DND-41 (cell line): ENCODE data around the gene TGFBR3L.

Source experiments
- ATAC-seq: fragments of 200-7000 bp; cut with Tn5 transposase; 3 replicates; pipeline ENCODE4 v1.9.1; 2021; ENCODE audit warnings: low read depth; ENCODE audit not compliant: insufficient read depth
- DNase-seq: peaks from one replicate; pipeline ENCODE4 v3.0.0-alpha.2; 2020
- H2AFZ ChIP-seq: 2 replicates; pipeline ENCODE4 v1.6.0; 2012; ENCODE audit warnings: low read depth, low read length
- H3K27ac ChIP-seq: 2 replicates; pipeline ENCODE4 v1.5.1; 2012; ENCODE audit warnings: low read length, inconsistent platforms
- H3K27me3 ChIP-seq: fragments of 200-600 bp; sonication (generic); 2 replicates; pipeline ENCODE4 v1.6.0; 2012; ENCODE audit warnings: low read length, mild to moderate bottlenecking, inconsistent platforms; ENCODE audit not compliant: insufficient read depth, poor library complexity
- H3K36me3 ChIP-seq: 2 replicates; pipeline ENCODE4 v1.5.1; 2012; ENCODE audit warnings: low read length, inconsistent platforms; ENCODE audit not compliant: insufficient read depth
- H3K4me1 ChIP-seq: 2 replicates; pipeline ENCODE4 v1.5.1; 2012; ENCODE audit warnings: mild to moderate bottlenecking, low read length; ENCODE audit not compliant: insufficient read depth
- H3K4me2 ChIP-seq: 2 replicates; pipeline ENCODE4 v1.6.0; 2012; ENCODE audit warnings: mild to moderate bottlenecking, moderate library complexity, low read length, inconsistent platforms; ENCODE audit not compliant: insufficient read depth
- H3K4me3 ChIP-seq, 2 experiments: fragments of 200-600 bp in 1 of 2; shearing (Covaris generic) in 1 of 2; 2 replicates each; pipeline ENCODE4 v1.5.1; 2012 to 2016; ENCODE audit warnings: inconsistent platforms in 2 of 2, low read length in 2 of 2, mild to moderate bottlenecking in 2 of 2, low read depth in 1 of 2, moderate library complexity in 1 of 2
- H3K79me2 ChIP-seq: 2 replicates; pipeline ENCODE4 v1.6.0; 2012; ENCODE audit warnings: low read length, inconsistent platforms; ENCODE audit not compliant: insufficient read depth
- H3K9ac ChIP-seq: 2 replicates; pipeline ENCODE4 v1.6.0; 2012; ENCODE audit warnings: low read depth, mild to moderate bottlenecking, inconsistent platforms, low read length, moderate library complexity
- H3K9me3 ChIP-seq: 2 replicates; pipeline ENCODE4 v1.5.1; 2012; ENCODE audit warnings: low read length, moderate library complexity, mild to moderate bottlenecking, inconsistent platforms; ENCODE audit not compliant: insufficient read depth, severe bottlenecking
- H4K20me1 ChIP-seq: 2 replicates; pipeline ENCODE4 v1.6.0; 2012; ENCODE audit warnings: low read length; ENCODE audit not compliant: insufficient read depth
- EZH2 ChIP-seq: IDR thresholded peaks from 3 replicates; pipeline ENCODE4 v1.6.1; 2012; ENCODE audit warnings: borderline replicate concordance, low read depth, mild to moderate bottlenecking, moderate library complexity, low read length, inconsistent platforms; ENCODE audit not compliant: severe bottlenecking
- TF ChIP-seq, protein P1 (sequence below): IDR thresholded peaks from 2 replicates; pipeline ENCODE4 v1.5.1; 2012; ENCODE audit warnings: borderline replicate concordance, low read length, moderate library complexity, mild to moderate bottlenecking; ENCODE audit not compliant: poor library complexity, severe bottlenecking; ENCODE audit errors: extremely low read depth

Gene TGFBR3L

DNA sequence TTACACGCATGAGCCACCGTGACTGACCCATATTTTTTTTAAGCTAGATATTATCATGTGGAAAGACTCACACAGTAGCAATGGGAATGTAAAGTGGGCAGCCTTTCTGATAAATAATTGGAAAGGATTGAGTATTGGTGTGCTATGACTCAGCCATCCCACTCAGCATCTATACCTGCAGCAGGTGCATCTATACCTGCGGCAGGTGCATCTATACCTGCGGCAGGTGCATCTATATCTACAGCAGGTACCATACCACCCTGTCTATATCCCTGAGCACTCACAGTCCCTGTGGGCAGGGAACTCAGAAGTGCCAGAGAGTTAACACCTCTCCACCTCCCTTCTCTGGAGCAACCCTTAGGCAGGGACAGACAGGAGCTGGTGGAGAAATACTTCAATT, 31.5 kb upstream of the TGFBR3L start:
- Histone ChIP-seq H3K27ac (no peak overlapping the region), H3K36me3 (no peaks in the 10 kb centered on the region), H4K20me1 (no peaks in the 10 kb centered on the region), H3K27me3 (no peaks in the 10 kb centered on the region), H2AFZ (no peak overlapping the region), H3K9me3 (no peaks in the 10 kb centered on the region), H3K4me2 (no peak overlapping the region), H3K9ac (no peak overlapping the region), H3K4me1 (peaks cover 3% of the 10 kb centered on the region; the same call in 1 of the 2 replicates), H3K4me3 (no peak overlapping the region), H3K79me2 (no peaks in the 10 kb centered on the region)
- no peak for DNase-seq
- TF ChIP-seq EZH2, result no peak
- TF ChIP-seq, protein P1, sequence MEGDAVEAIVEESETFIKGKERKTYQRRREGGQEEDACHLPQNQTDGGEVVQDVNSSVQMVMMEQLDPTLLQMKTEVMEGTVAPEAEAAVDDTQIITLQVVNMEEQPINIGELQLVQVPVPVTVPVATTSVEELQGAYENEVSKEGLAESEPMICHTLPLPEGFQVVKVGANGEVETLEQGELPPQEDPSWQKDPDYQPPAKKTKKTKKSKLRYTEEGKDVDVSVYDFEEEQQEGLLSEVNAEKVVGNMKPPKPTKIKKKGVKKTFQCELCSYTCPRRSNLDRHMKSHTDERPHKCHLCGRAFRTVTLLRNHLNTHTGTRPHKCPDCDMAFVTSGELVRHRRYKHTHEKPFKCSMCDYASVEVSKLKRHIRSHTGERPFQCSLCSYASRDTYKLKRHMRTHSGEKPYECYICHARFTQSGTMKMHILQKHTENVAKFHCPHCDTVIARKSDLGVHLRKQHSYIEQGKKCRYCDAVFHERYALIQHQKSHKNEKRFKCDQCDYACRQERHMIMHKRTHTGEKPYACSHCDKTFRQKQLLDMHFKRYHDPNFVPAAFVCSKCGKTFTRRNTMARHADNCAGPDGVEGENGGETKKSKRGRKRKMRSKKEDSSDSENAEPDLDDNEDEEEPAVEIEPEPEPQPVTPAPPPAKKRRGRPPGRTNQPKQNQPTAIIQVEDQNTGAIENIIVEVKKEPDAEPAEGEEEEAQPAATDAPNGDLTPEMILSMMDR, result no peak
- ATAC-seq, result no peak

DNA sequence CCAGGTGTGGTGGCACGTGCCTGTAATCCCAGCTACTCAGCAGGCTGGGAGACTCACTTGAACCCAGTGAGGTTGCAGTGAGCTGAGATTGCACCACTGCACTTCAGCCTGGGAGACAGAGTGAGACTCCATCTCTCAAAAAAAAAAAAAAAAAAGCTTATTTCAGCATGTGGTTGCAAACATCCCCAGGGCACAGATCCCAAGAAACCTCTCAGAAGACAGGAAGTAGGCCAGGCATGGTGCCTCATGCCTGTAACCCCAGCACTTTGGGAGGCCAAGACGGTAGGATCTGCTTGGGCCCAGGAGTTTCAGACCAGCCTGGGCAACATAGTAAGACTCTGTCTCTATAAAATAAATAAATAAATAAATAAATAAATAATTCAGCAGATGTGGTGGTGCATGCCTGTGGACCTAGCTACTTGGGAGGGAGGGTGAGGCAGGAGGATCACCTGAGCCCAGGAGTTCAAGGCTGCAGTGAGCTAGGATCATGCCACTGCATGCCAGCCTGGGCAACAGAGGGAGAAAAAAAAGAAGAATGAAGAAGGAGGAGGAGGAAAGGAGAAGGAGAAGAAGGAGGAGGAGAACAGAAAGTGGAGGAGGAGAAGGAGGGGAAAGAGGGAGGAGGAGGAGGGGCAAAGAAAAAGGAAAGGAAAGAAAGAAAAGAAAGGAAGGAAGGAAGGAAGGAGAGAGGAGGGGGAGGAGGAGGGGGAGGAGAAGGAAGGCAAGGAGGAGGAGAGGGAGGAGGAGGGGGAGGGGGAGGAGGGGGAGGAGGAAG, 30.6 kb upstream of the TGFBR3L start:
- DNase-seq, result no peak
- H3K79me2 ChIP-seq, result no peaks in the 10 kb centered on the region
- no peak for ATAC-seq
- no peak overlapping the region for H3K4me3 ChIP-seq
- no peak overlapping the region for H3K4me2 ChIP-seq
- H3K27ac ChIP-seq, result no peak overlapping the region
- no peak overlapping the region for H2AFZ ChIP-seq
- no peak overlapping the region for H3K9ac ChIP-seq
- H3K4me1 ChIP-seq, result peaks cover 3% of the 10 kb centered on the region; the same call in 1 of the 2 replicates
- H3K27me3 ChIP-seq, result no peaks in the 10 kb centered on the region
- H4K20me1 ChIP-seq, result no peaks in the 10 kb centered on the region
- TF ChIP-seq, protein P1, result no peak
- no peak for TF ChIP-seq EZH2
- no peaks in the 10 kb centered on the region for H3K36me3 ChIP-seq
- H3K9me3 ChIP-seq, result no peaks in the 10 kb centered on the region

DNA sequence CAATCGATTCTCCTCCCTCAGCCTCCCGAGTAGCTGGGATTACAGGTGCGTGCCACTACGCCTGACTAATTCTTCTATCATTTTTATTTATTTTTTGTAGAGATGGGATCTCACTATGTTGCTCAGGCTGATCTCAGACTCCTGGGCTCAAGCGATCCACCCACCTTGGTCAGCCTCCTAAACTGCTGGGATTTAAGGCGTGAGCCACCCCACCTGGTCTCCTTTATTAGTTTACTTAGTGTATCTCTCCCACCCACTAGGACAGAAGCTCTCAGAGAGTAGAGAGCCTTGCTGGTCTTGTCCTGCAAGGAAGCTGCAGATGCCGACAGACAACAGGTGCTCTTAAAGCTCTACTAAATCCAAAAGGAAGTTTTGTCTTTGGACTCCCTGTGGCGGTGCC, 28.8 kb upstream of the TGFBR3L start:
- Histone ChIP-seq H3K4me1 (peaks cover 4% of the 10 kb centered on the region), H2AFZ (no peak overlapping the region), H3K4me2 (no peak overlapping the region), H3K79me2 (no peaks in the 10 kb centered on the region), H3K27me3 (no peaks in the 10 kb centered on the region), H3K4me3 (no peak overlapping the region), H3K9me3 (no peaks in the 10 kb centered on the region), H3K27ac (no peak overlapping the region), H3K9ac (no peak overlapping the region), H3K36me3 (no peaks in the 10 kb centered on the region), H4K20me1 (no peaks in the 10 kb centered on the region)
- ATAC-seq, result no peak
- TF ChIP-seq, protein P1, result no peak
- DNase-seq, result no peak
